ENCODE results near the gene CDH6.

CDH6 gene

GRCh38 chr5:31225118-31225517 is 31.6 kb downstream of the CDH6 start:
- Histone ChIP-seq H3K9ac (no peak overlapping the region), H2AFZ (no peak overlapping the region), H3K4me2 (ENCODE audit: low read length) (no peak overlapping the region), H3K79me2 (no peaks in the 10 kb centered on the region), H3K27ac (no peak overlapping the region), H3K27me3 (ENCODE audit: control insufficient read depth, insufficient read depth, low read length) (no peaks in the 10 kb centered on the region), H3K4me3 (ENCODE audit: low read depth, low read length) (no peak overlapping the region), H3K4me1 (no peaks in the 10 kb centered on the region), H3K9me3 (ENCODE audit: control insufficient read depth, low read length) (no peaks in the 10 kb centered on the region), H3K36me3 (ENCODE audit: control insufficient read depth, insufficient read depth, low read length) (no peaks in the 10 kb centered on the region)
- no peak for TF ChIP-seq CTCF (IDR thresholded peaks at IDR 0.05)

GRCh38 chr5:31225613-31226012 is 32.1 kb downstream of the CDH6 start:
- Histone ChIP-seq H2AFZ (no peak overlapping the region), H3K4me1 (no peaks in the 10 kb centered on the region), H3K79me2 (no peaks in the 10 kb centered on the region), H3K36me3 (ENCODE audit: control insufficient read depth, insufficient read depth, low read length) (no peaks in the 10 kb centered on the region), H3K4me3 (ENCODE audit: low read depth, low read length) (no peak overlapping the region), H3K27ac (no peak overlapping the region), H3K9me3 (ENCODE audit: control insufficient read depth, low read length) (no peaks in the 10 kb centered on the region), H3K9ac (no peak overlapping the region), H3K4me2 (ENCODE audit: low read length) (no peak overlapping the region), H3K27me3 (ENCODE audit: control insufficient read depth, insufficient read depth, low read length) (no peaks in the 10 kb centered on the region)
- no peak for TF ChIP-seq CTCF (IDR thresholded peaks at IDR 0.05)

GRCh38 chr5:31226651-31227050 is 33.2 kb downstream of the CDH6 start:
- TF ChIP-seq CTCF (IDR thresholded peaks at IDR 0.05), result no peak
- H3K9ac ChIP-seq, result no peak overlapping the region
- H3K27ac ChIP-seq, result no peak overlapping the region
- H3K4me2 ChIP-seq (ENCODE audit: low read length), result no peak overlapping the region
- H3K36me3 ChIP-seq (ENCODE audit: control insufficient read depth, insufficient read depth, low read length), result no peaks in the 10 kb centered on the region
- H3K9me3 ChIP-seq (ENCODE audit: control insufficient read depth, low read length), result no peaks in the 10 kb centered on the region
- no peak overlapping the region for H3K4me3 ChIP-seq (ENCODE audit: low read depth, low read length)
- no peaks in the 10 kb centered on the region for H3K27me3 ChIP-seq (ENCODE audit: control insufficient read depth, insufficient read depth, low read length)
- no peaks in the 10 kb centered on the region for H3K79me2 ChIP-seq
- H2AFZ ChIP-seq, result no peak overlapping the region
- no peaks in the 10 kb centered on the region for H3K4me1 ChIP-seq

GRCh38 chr5:31229266-31229665 is 35.8 kb downstream of the CDH6 start:
- Histone ChIP-seq H3K9me3 (ENCODE audit: control insufficient read depth, low read length) (no peaks in the 10 kb centered on the region), H2AFZ (no peak overlapping the region), H3K27ac (no peak overlapping the region), H3K4me2 (ENCODE audit: low read length) (no peak overlapping the region), H3K4me3 (ENCODE audit: low read depth, low read length) (no peak overlapping the region), H3K36me3 (ENCODE audit: control insufficient read depth, insufficient read depth, low read length) (no peaks in the 10 kb centered on the region), H3K79me2 (no peaks in the 10 kb centered on the region), H3K9ac (no peak overlapping the region), H3K27me3 (ENCODE audit: control insufficient read depth, insufficient read depth, low read length) (no peaks in the 10 kb centered on the region), H3K4me1 (no peaks in the 10 kb centered on the region)
- no peak for TF ChIP-seq CTCF (IDR thresholded peaks at IDR 0.05)

GRCh38 chr5:31231177-31231838 is 37.8 kb downstream of the CDH6 start:
- Histone ChIP-seq H3K4me1 (no peaks in the 10 kb centered on the region), H3K4me2 (ENCODE audit: low read length) (no peak overlapping the region), H3K36me3 (ENCODE audit: control insufficient read depth, insufficient read depth, low read length) (no peaks in the 10 kb centered on the region), H2AFZ (no peak overlapping the region), H3K79me2 (no peaks in the 10 kb centered on the region), H3K27ac (no peak overlapping the region), H3K27me3 (ENCODE audit: control insufficient read depth, insufficient read depth, low read length) (no peaks in the 10 kb centered on the region), H3K9ac (no peak overlapping the region), H3K9me3 (ENCODE audit: control insufficient read depth, low read length) (no peaks in the 10 kb centered on the region), H3K4me3 (ENCODE audit: low read depth, low read length) (no peak overlapping the region)
- TF ChIP-seq CTCF (IDR thresholded peaks at IDR 0.05), result no peak

Measured in parathyroid adenoma (tissue), 2 donors.